H9 (cell line): ENCODE data around the gene DRD4. TPM values are rescaled to one million over a fixed set of nuclear protein-coding genes. Genes with fewer than 3 reads are reported as not detected.

ENCODE experiments used
- DNase-seq: peaks from one replicate; pipeline ENCODE4 v3.0.0-alpha.2; 2017
- H2AFZ ChIP-seq: one replicate; pipeline ENCODE4 v1.6.1; 2013; ENCODE audit warnings: mild to moderate bottlenecking, low read length, control low read depth, moderate library complexity
- H2AK5ac ChIP-seq: 2 replicates; pipeline ENCODE4 v1.6.1; 2013; ENCODE audit warnings: low read length, control low read depth, mixed read lengths; ENCODE audit not compliant: insufficient read length
- H2BK120ac ChIP-seq: one replicate; pipeline ENCODE4 v1.6.1; 2013; ENCODE audit warnings: low read depth, mild to moderate bottlenecking, low read length, control low read depth, inconsistent platforms; ENCODE audit not compliant: poor library complexity, severe bottlenecking
- H2BK12ac ChIP-seq: 2 replicates; pipeline ENCODE4 v1.6.1; 2013; ENCODE audit warnings: low read length, control low read depth, mixed read lengths, low read depth; ENCODE audit not compliant: insufficient read length
- H2BK15ac ChIP-seq: 2 replicates; pipeline ENCODE4 v1.6.1; 2013; ENCODE audit warnings: low read depth, low read length, control low read depth
- H2BK20ac ChIP-seq: one replicate; pipeline ENCODE4 v1.6.1; 2013; ENCODE audit warnings: low read depth, mild to moderate bottlenecking, low read length, control low read depth, inconsistent platforms; ENCODE audit not compliant: poor library complexity, severe bottlenecking
- H2BK5ac ChIP-seq: 2 replicates; pipeline ENCODE4 v1.6.1; 2013; ENCODE audit warnings: low read length, control low read depth, mixed read lengths; ENCODE audit not compliant: insufficient read length
- H3K14ac ChIP-seq: 2 replicates; pipeline ENCODE4 v1.6.1; 2013; ENCODE audit warnings: low read length, control low read depth; ENCODE audit not compliant: insufficient read depth
- H3K18ac ChIP-seq: 2 replicates; pipeline ENCODE4 v1.6.1; 2013; ENCODE audit warnings: low read depth, mild to moderate bottlenecking, mixed read lengths, low read length, control low read depth; ENCODE audit not compliant: insufficient read length
- H3K23ac ChIP-seq: 2 replicates; pipeline ENCODE4 v1.6.1; 2013; ENCODE audit warnings: low read length, control low read depth, mixed read lengths, low read depth; ENCODE audit not compliant: insufficient read length
- H3K23me2 ChIP-seq: 2 replicates; pipeline ENCODE4 v1.6.1; 2013; ENCODE audit warnings: low read depth, mild to moderate bottlenecking, mixed read lengths, low read length, control low read depth; ENCODE audit not compliant: insufficient read length, poor library complexity, severe bottlenecking
- H3K27ac ChIP-seq: 2 replicates; pipeline ENCODE4 v1.5.1; 2013; ENCODE audit warnings: low read length, control low read depth, mixed read lengths, low read depth; ENCODE audit not compliant: insufficient read length
- H3K27me3 ChIP-seq: 2 replicates; pipeline ENCODE4 v1.6.1; 2013; ENCODE audit warnings: low read length, control low read depth, inconsistent platforms; ENCODE audit not compliant: insufficient read depth
- H3K4ac ChIP-seq: 2 replicates; pipeline ENCODE4 v1.6.1; 2013; ENCODE audit warnings: low read depth, mild to moderate bottlenecking, control low read depth, inconsistent platforms, low read length, moderate library complexity
- H3K4me1 ChIP-seq: 2 replicates; pipeline ENCODE4 v1.6.1; 2013; ENCODE audit warnings: low read length, control low read depth, inconsistent platforms; ENCODE audit not compliant: insufficient read depth
- H3K4me2 ChIP-seq: 2 replicates; pipeline ENCODE4 v1.6.1; 2013; ENCODE audit warnings: low read length, control low read depth, mixed read lengths; ENCODE audit not compliant: insufficient read length, insufficient read depth
- H3K56ac ChIP-seq: 2 replicates; pipeline ENCODE4 v1.6.1; 2013; ENCODE audit warnings: low read depth, mild to moderate bottlenecking, mixed read lengths, low read length, control low read depth; ENCODE audit not compliant: insufficient read length
- H3K79me1 ChIP-seq: 2 replicates; pipeline ENCODE4 v1.6.1; 2013; ENCODE audit warnings: low read depth, mild to moderate bottlenecking, moderate library complexity, low read length, control low read depth, inconsistent platforms; ENCODE audit not compliant: insufficient read depth, poor library complexity, severe bottlenecking
- H3K79me2 ChIP-seq: 2 replicates; pipeline ENCODE4 v1.6.1; 2013; ENCODE audit warnings: low read length, control low read depth, inconsistent platforms; ENCODE audit not compliant: insufficient read depth
- H3K9ac ChIP-seq: 2 replicates; pipeline ENCODE4 v1.6.1; 2013; ENCODE audit warnings: low read length, control low read depth, mixed read lengths; ENCODE audit not compliant: insufficient read length; ENCODE audit errors: extremely low read depth
- H3K9me3 ChIP-seq: one replicate; pipeline ENCODE4 v1.6.1; 2013; ENCODE audit warnings: low read depth, low read length, inconsistent platforms; ENCODE audit not compliant: control insufficient read depth
- H3T11ph ChIP-seq: one replicate; pipeline ENCODE4 v1.6.1; 2013; ENCODE audit warnings: mild to moderate bottlenecking, low read length, control low read depth, inconsistent platforms
- H4K20me1 ChIP-seq: one replicate; pipeline ENCODE4 v1.6.1; 2013; ENCODE audit not compliant: control insufficient read depth, insufficient read length, insufficient read depth
- H4K5ac ChIP-seq: 2 replicates; pipeline ENCODE4 v1.6.1; 2013; ENCODE audit warnings: low read depth, mild to moderate bottlenecking, mixed read lengths, low read length, control low read depth; ENCODE audit not compliant: insufficient read length
- H4K8ac ChIP-seq: replicated peaks from 2 replicates; pipeline ENCODE4 v1.6.1; 2013; ENCODE audit warnings: low read length, control low read depth, mixed read lengths, low read depth; ENCODE audit not compliant: insufficient read length
- H4K91ac ChIP-seq: 2 replicates; pipeline ENCODE4 v1.6.1; 2013; ENCODE audit warnings: low read depth, mild to moderate bottlenecking, moderate library complexity, mixed read lengths, low read length, control low read depth; ENCODE audit not compliant: insufficient read length
- H3K27ac Mint-ChIP-seq, 3 experiments: 2 replicates in 2 of 3; 3 replicates in 1 of 3; pipeline ENCODE4 v1.8.0; 2020 to 2021; ENCODE audit warnings: mixed read lengths in 3 of 3, mild to moderate bottlenecking in 1 of 3, moderate library complexity in 1 of 3
- H3K27me3 Mint-ChIP-seq: 2 replicates; pipeline ENCODE4 v1.8.0; 2021; ENCODE audit warnings: low read depth, mild to moderate bottlenecking, moderate library complexity, mixed read lengths
- H3K36me3 Mint-ChIP-seq, 3 experiments: 2 replicates in 2 of 3; 3 replicates in 1 of 3; pipeline ENCODE4 v1.8.0; 2020 to 2021; ENCODE audit warnings: low read depth in 3 of 3, mixed read lengths in 3 of 3; ENCODE audit not compliant: insufficient read depth in 1 of 3
- H3K4me1 Mint-ChIP-seq, 2 experiments: 2 replicates each; pipeline ENCODE4 v1.8.0; 2020; ENCODE audit warnings: mixed read lengths in 2 of 2
- H3K4me3 Mint-ChIP-seq, 2 experiments: 2 replicates in 1 of 2; 3 replicates in 1 of 2; pipeline ENCODE4 v1.8.0; 2020 to 2021; ENCODE audit warnings: mild to moderate bottlenecking in 2 of 2, mixed read lengths in 2 of 2, moderate library complexity in 1 of 2
- H3K9me3 Mint-ChIP-seq, 2 experiments: 2 replicates in 1 of 2; 3 replicates in 1 of 2; pipeline ENCODE4 v1.8.0; 2020; ENCODE audit warnings: mild to moderate bottlenecking in 2 of 2, mixed read lengths in 2 of 2, moderate library complexity in 1 of 2
- WGBS: extraction: QIAGEN DNeasy Blood & Tissue Kit; methylation state at CpG from one replicate; pipeline ENCODE4 v1.1.7; 2013; ENCODE audit warnings: missing lambda C conversion rate, low lambda C conversion rate, mixed read lengths; ENCODE audit not compliant: insufficient read length; ENCODE audit errors: extremely low coverage; 5-methylcytosine and 5-hydroxymethylcytosine counted together
- total RNA-seq: library from RNA; stranded (reverse); gene quantifications from 2 replicates; pipeline ENCODE4 v1.2.1, GENCODE V29; 2021
- TF ChIP-seq, protein P1 (sequence below): fragments of 200-600 bp; sonication (generic); conservative IDR thresholded peaks from 3 replicates; pipeline ENCODE4 v1.8.0; 2021; ENCODE audit warnings: antibody characterized with exemption, mild to moderate bottlenecking

The DRD4 gene
- total RNA-seq, 1 experiment from 2014 or later: 6.8 TPM

DNA sequence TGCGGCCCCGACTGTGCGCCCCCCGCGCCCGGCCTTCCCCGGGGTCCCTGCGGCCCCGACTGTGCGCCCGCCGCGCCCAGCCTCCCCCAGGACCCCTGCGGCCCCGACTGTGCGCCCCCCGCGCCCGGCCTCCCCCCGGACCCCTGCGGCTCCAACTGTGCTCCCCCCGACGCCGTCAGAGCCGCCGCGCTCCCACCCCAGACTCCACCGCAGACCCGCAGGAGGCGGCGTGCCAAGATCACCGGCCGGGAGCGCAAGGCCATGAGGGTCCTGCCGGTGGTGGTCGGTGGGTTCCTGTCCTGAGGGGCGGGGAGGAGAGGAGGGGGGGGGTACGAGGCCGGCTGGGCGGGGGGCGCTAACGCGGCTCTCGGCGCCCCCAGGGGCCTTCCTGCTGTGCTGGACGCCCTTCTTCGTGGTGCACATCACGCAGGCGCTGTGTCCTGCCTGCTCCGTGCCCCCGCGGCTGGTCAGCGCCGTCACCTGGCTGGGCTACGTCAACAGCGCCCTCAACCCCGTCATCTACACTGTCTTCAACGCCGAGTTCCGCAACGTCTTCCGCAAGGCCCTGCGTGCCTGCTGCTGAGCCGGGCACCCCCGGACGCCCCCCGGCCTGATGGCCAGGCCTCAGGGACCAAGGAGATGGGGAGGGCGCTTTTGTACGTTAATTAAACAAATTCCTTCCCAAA, 3.1 kb downstream of the DRD4 start:
- peak overlapping the region; percentile 50 to 77 for H3K4me3 Mint-ChIP-seq
- peaks cover 2 to 26% (median 5%) of the 10 kb centered on the region in 3 experiments; a peak in 4 of 7 replicates for H3K36me3 Mint-ChIP-seq
- Histone ChIP-seq H3K23me2 (peaks cover 19% of the 10 kb centered on the region), H3K27me3 (peaks cover 33% of the 10 kb centered on the region), H4K20me1 (no peaks in the 10 kb centered on the region), H3K23ac (no peak overlapping the region), H3K9ac (no peak overlapping the region), H2AFZ (no peak overlapping the region), H3K4ac (no peak overlapping the region), H2BK12ac (no peak overlapping the region), H3K18ac (no peak overlapping the region), H3K79me1 (no peaks in the 10 kb centered on the region), H2BK5ac (no peak overlapping the region), H2BK15ac (no peak overlapping the region), H2AK5ac (no peak overlapping the region), H4K8ac (no peak overlapping the region), H2BK20ac (no peak overlapping the region), H3T11ph (no peak overlapping the region), H4K5ac (no peak overlapping the region), H3K4me1 (no peaks in the 10 kb centered on the region; the same call in 1 of the 2 replicates), H3K79me2 (no peaks in the 10 kb centered on the region), H2BK120ac (no peak overlapping the region), H3K9me3 (no peaks in the 10 kb centered on the region), H3K14ac (no peak overlapping the region), H3K27ac (no peak overlapping the region), H3K56ac (no peak overlapping the region), H4K91ac (no peak overlapping the region), H3K4me2 (peak overlapping the region; percentile 28)
- TF ChIP-seq, protein P1, sequence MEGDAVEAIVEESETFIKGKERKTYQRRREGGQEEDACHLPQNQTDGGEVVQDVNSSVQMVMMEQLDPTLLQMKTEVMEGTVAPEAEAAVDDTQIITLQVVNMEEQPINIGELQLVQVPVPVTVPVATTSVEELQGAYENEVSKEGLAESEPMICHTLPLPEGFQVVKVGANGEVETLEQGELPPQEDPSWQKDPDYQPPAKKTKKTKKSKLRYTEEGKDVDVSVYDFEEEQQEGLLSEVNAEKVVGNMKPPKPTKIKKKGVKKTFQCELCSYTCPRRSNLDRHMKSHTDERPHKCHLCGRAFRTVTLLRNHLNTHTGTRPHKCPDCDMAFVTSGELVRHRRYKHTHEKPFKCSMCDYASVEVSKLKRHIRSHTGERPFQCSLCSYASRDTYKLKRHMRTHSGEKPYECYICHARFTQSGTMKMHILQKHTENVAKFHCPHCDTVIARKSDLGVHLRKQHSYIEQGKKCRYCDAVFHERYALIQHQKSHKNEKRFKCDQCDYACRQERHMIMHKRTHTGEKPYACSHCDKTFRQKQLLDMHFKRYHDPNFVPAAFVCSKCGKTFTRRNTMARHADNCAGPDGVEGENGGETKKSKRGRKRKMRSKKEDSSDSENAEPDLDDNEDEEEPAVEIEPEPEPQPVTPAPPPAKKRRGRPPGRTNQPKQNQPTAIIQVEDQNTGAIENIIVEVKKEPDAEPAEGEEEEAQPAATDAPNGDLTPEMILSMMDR: no peak
- peaks cover 18 to 28% of the 10 kb centered on the region in 2 experiments for H3K4me1 Mint-ChIP-seq
- H3K27ac Mint-ChIP-seq: no peak overlapping the region
- no CpG with 5 or more reads among the region's 69 CpGs for WGBS
- H3K9me3 Mint-ChIP-seq: no peaks in the 10 kb centered on the region; a peak in 2 of 5 replicates
- H3K27me3 Mint-ChIP-seq: peaks cover 42% of the 10 kb centered on the region
- peak; percentile 54 for DNase-seq
